Gastroesophageal sphincter (tissue), 4 donors: ENCODE measurements around the gene TRIM72. TPM values are rescaled to one million over a fixed set of nuclear protein-coding genes. Genes with fewer than 3 reads are reported as not detected.

Source experiments
- ATAC-seq: fragments of 150-250 bp; one replicate; pipeline ENCODE4 v1.9.1; 2016; ENCODE audit warnings: mild to moderate bottlenecking, moderate library complexity
- H3K27ac ChIP-seq, 4 donors: fragments of 200-600 bp; sonication (generic) in 3 of 4; 1 replicate in 3 of 4; 2 replicates in 1 of 4; pipeline ENCODE4 v1.5.1; 2016 to 2019
- H3K27me3 ChIP-seq: fragments of 200-600 bp; sonication (generic); one replicate; pipeline ENCODE4 v1.5.1; 2019
- H3K36me3 ChIP-seq, 2 donors: fragments of 200-600 bp; sonication (generic); one replicate each; pipeline ENCODE4 v1.5.1; 2019; ENCODE audit warnings: control low read depth in 1 of 2
- H3K4me1 ChIP-seq, 3 donors: fragments of 200-600 bp; sonication (generic); 1 replicate in 2 of 3; 2 replicates in 1 of 3; pipeline ENCODE4 v1.5.1; 2016 to 2019; ENCODE audit warnings: control low read depth in 2 of 3
- H3K4me3 ChIP-seq, 2 donors: fragments of 200-600 bp; sonication (generic); one replicate each; pipeline ENCODE4 v1.5.1; 2019; ENCODE audit warnings: mild to moderate bottlenecking in 1 of 2, moderate library complexity in 1 of 2
- H3K9me3 ChIP-seq, 3 donors: fragments of 200-600 bp; sonication (generic); one replicate each; pipeline ENCODE4 v1.5.1; 2017 to 2019; ENCODE audit warnings: control low read depth in 2 of 3
- CTCF ChIP-seq, 4 experiments: fragments of 200-600 bp in 2 of 4; fragments of 450-650 bp in 2 of 4; sonication (generic) in 1 of 4; IDR thresholded peaks; one replicate each; pipeline ENCODE4 v1.5.1; 2017 to 2019; ENCODE audit warnings: antibody characterized with exemption in 4 of 4, mild to moderate bottlenecking in 2 of 4, moderate library complexity in 2 of 4
- EP300 ChIP-seq: sonication (generic); formaldehyde crosslinking; IDR thresholded peaks from one replicate; pipeline ENCODE4 v1.6.1; 2017; ENCODE audit warnings: antibody characterized with exemption, mild to moderate bottlenecking
- POLR2A ChIP-seq, 2 donors: fragments of 450-650 bp; IDR thresholded peaks; one replicate each; pipeline ENCODE4 v1.6.1; 2017; ENCODE audit warnings: antibody characterized with exemption in 2 of 2, mild to moderate bottlenecking in 2 of 2, moderate library complexity in 1 of 2
- POLR2AphosphoS5 ChIP-seq: sonication (generic); formaldehyde crosslinking; IDR thresholded peaks from one replicate; pipeline ENCODE4 v1.6.1; 2017; ENCODE audit warnings: antibody characterized with exemption
- WGBS, 2 donors: methylation state at CpG; one replicate each; pipeline ENCODE4 v1.1.5; 2018; ENCODE audit warnings: low coverage in 1 of 2; 5-methylcytosine and 5-hydroxymethylcytosine counted together
- total RNA-seq, 4 donors: library from RNA; depleted of rRNA; stranded (reverse); fragments of >200 nt; gene quantifications; one replicate each; pipeline ENCODE4 v1.1.0, GENCODE V29; 2016

The TRIM72 gene
- total RNA-seq, 4 donors from 2014 or later: under 0.01 to 0.08 TPM; not detected in 2

DNA sequence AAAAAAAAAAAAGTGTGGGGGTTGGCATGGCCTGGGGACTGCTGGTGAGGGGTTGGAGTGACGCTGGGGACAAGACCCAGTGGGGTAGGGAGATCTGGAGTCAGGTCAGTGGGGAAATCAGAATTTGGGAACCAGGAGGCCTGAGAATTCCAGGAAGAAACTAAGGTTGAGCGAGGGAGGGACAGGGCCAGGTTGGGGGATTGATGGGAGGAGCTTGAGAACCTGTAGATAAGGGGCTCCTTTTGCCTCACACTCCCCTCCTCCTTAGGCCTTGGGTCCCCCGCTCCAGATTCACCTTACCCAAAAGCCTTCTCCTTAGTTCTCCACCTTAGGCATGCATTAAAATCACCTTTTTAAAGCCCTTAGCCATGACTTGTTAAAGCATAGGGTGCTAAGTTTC lies 11.3 kb downstream of the TRIM72 start:
- Histone ChIP-seq H3K27ac (no peak overlapping the region), H3K9me3 (no peaks in the 10 kb centered on the region), H3K36me3 (no peaks in the 10 kb centered on the region), H3K4me3 (no peak overlapping the region), H3K27me3 (peaks cover 33% of the 10 kb centered on the region), H3K4me1 (no peaks in the 10 kb centered on the region)
- WGBS, 2 donors: 96 to 100% methylated on average over 1 to 3 of the region's 3 CpGs
- no peak for TF ChIP-seq CTCF (IDR thresholded peaks at IDR 0.05)
- TF ChIP-seq POLR2AphosphoS5: no peak
- no peak for TF ChIP-seq POLR2A (IDR thresholded peaks at IDR 0.05)
- TF ChIP-seq EP300: no peak
- no peak for ATAC-seq

- 96 to 100% methylated on average over 1 to 4 of the region's 4 CpGs for WGBS, 2 donors
These were observed 14.3 kb downstream of the TRIM72 start for GRCh38 chr16:31228206-31228605.

GRCh38 chr16:31229501-31229900 lies 15.6 kb downstream of the TRIM72 start:
- Histone ChIP-seq H3K4me3 (no peak overlapping the region), H3K27ac (no peak overlapping the region), H3K36me3 (no peaks in the 10 kb centered on the region), H3K4me1 (no peaks in the 10 kb centered on the region), H3K9me3 (no peaks in the 10 kb centered on the region), H3K27me3 (peaks cover 7% of the 10 kb centered on the region)
- no peak for ATAC-seq
- TF ChIP-seq POLR2AphosphoS5 (no peak), POLR2A (IDR thresholded peaks at IDR 0.05) (no peak), EP300 (no peak), CTCF (IDR thresholded peaks at IDR 0.05) (no peak)
- WGBS, 2 donors: 50 to 60% methylated on average over 1 to 8 of the region's 10 CpGs

More at GRCh38 chr16:31228206-31228605, 14.3 kb downstream of the TRIM72 start:
- H3K4me1 ChIP-seq: no peaks in the 10 kb centered on the region
- H3K9me3 ChIP-seq: no peaks in the 10 kb centered on the region
- H3K27me3 ChIP-seq: peaks cover 9% of the 10 kb centered on the region
- no peak for ATAC-seq
- no peak overlapping the region for H3K4me3 ChIP-seq
- H3K27ac ChIP-seq: no peak overlapping the region
- TF ChIP-seq POLR2A (IDR thresholded peaks at IDR 0.05) (no peak), CTCF (IDR thresholded peaks at IDR 0.05) (no peak), POLR2AphosphoS5 (no peak), EP300 (no peak)
- no peaks in the 10 kb centered on the region for H3K36me3 ChIP-seq

DNA sequence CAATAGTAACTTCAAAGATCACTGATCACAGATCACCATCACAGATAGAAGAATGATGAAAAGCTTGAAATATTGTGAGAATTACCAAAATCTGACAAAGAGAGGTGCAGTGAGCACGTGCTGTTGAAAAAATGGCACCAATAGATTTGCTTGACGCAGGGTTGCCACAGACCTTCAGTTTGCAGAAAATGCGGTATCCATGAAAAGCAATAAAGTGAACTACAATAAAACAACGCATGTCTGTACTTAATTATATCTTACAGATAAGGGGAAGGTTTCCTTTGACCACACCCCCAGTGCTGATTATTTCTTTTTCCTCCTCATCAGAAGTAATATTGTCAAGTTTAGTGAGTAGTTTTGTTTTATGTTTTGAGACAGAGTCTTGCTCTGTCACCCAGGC lies 24.1 kb downstream of the TRIM72 start:
- H3K9me3 ChIP-seq: peaks cover 0 to 15% (median 0%) of the 10 kb centered on the region in 3 donors
- H3K4me1 ChIP-seq: no peaks in the 10 kb centered on the region
- peaks cover 8% of the 10 kb centered on the region for H3K27me3 ChIP-seq
- no peak overlapping the region for H3K27ac ChIP-seq
- H3K4me3 ChIP-seq: no peak overlapping the region
- no peak for ATAC-seq
- TF ChIP-seq EP300 (no peak), CTCF (IDR thresholded peaks at IDR 0.05) (no peak), POLR2A (IDR thresholded peaks at IDR 0.05) (no peak), POLR2AphosphoS5 (no peak)
- no peaks in the 10 kb centered on the region for H3K36me3 ChIP-seq
- 82 to 94% methylated on average over 4 of the region's 4 CpGs for WGBS, 2 donors

- no peak for ATAC-seq
- 36 to 59% methylated on average over 4 to 6 of the region's 6 CpGs for WGBS, 2 donors
- Histone ChIP-seq H3K9me3 (no peaks in the 10 kb centered on the region), H3K36me3 (no peaks in the 10 kb centered on the region), H3K27ac (no peak overlapping the region), H3K27me3 (peaks cover 36% of the 10 kb centered on the region), H3K4me1 (no peaks in the 10 kb centered on the region), H3K4me3 (no peak overlapping the region)
- TF ChIP-seq EP300 (no peak), CTCF (IDR thresholded peaks at IDR 0.05) (no peak), POLR2AphosphoS5 (no peak), POLR2A (IDR thresholded peaks at IDR 0.05) (no peak)
These were observed 28.3 kb downstream of the TRIM72 start for GRCh38 chr16:31242206-31242605.
